Progenitor cell of endocrine pancreas (in vitro differentiated cells): ENCODE results near the gene ALDH2. TPM values are rescaled to one million over a fixed set of nuclear protein-coding genes. Genes with fewer than 3 reads are reported as not detected.

Experiments used
- DNase-seq: peaks from one replicate; pipeline ENCODE4 v3.0.0; 2021; ENCODE audit warnings: low spot score; ENCODE audit not compliant: unreplicated experiment
- H3K27ac Mint-ChIP-seq: 2 replicates; pipeline ENCODE4 v1.8.0; 2021; ENCODE audit warnings: mild to moderate bottlenecking, moderate library complexity, mixed read lengths
- H3K27me3 Mint-ChIP-seq: 2 replicates; pipeline ENCODE4 v1.8.0; 2021; ENCODE audit warnings: mixed read lengths
- H3K36me3 Mint-ChIP-seq: 2 replicates; pipeline ENCODE4 v1.8.0; 2022; ENCODE audit warnings: mixed read lengths; ENCODE audit not compliant: insufficient read depth
- H3K4me1 Mint-ChIP-seq: 2 replicates; pipeline ENCODE4 v1.8.0; 2021; ENCODE audit warnings: low read depth, mixed read lengths
- H3K4me3 Mint-ChIP-seq: 2 replicates; pipeline ENCODE4 v1.8.0; 2021; ENCODE audit warnings: low read depth, mild to moderate bottlenecking, moderate library complexity, mixed read lengths
- H3K9me3 Mint-ChIP-seq: 2 replicates; pipeline ENCODE4 v1.8.0; 2021; ENCODE audit warnings: low read depth, mixed read lengths
- total RNA-seq: library from RNA; stranded (reverse); gene quantifications from 2 replicates; pipeline ENCODE4 v1.2.1, GENCODE V29; 2021
- TF ChIP-seq, protein P1 (sequence below): fragments of 200-600 bp; sonication (generic); IDR thresholded peaks from one replicate; pipeline ENCODE4 v1.5.0; 2021; ENCODE audit warnings: antibody characterized with exemption, mild to moderate bottlenecking; ENCODE audit not compliant: unreplicated experiment

Gene ALDH2
- total RNA-seq, 1 donor from 2014 or later: 47.3 TPM

DNA sequence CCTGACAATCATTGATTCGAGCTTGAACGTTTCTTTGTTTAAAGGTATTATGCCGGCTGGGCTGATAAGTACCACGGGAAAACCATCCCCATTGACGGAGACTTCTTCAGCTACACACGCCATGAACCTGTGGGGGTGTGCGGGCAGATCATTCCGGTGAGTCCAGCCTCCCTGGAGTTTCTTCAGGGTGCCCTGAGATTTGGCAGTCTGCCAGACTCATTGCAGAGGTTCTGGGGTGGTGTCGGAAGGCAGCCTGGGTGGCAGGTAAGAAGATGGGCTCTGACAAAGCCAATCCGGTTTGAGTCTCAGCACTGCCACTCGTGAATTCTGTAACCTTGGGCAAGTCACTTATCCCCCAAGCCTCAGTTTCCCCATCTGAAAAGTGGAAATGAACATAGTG is 23.0 kb downstream of the ALDH2 start:
- DNase-seq: no peak
- Mint-ChIP-seq H3K4me1 (no peaks in the 10 kb centered on the region), H3K9me3 (no peaks in the 10 kb centered on the region), H3K27ac (no peak overlapping the region), H3K27me3 (no peaks in the 10 kb centered on the region), H3K36me3 (peaks cover 16% of the 10 kb centered on the region), H3K4me3 (no peak overlapping the region)
- TF ChIP-seq, protein P1, sequence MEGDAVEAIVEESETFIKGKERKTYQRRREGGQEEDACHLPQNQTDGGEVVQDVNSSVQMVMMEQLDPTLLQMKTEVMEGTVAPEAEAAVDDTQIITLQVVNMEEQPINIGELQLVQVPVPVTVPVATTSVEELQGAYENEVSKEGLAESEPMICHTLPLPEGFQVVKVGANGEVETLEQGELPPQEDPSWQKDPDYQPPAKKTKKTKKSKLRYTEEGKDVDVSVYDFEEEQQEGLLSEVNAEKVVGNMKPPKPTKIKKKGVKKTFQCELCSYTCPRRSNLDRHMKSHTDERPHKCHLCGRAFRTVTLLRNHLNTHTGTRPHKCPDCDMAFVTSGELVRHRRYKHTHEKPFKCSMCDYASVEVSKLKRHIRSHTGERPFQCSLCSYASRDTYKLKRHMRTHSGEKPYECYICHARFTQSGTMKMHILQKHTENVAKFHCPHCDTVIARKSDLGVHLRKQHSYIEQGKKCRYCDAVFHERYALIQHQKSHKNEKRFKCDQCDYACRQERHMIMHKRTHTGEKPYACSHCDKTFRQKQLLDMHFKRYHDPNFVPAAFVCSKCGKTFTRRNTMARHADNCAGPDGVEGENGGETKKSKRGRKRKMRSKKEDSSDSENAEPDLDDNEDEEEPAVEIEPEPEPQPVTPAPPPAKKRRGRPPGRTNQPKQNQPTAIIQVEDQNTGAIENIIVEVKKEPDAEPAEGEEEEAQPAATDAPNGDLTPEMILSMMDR: no peak

GRCh38 chr12:111791507-111791906 is 24.8 kb downstream of the ALDH2 start:
- no peak overlapping the region for H3K27ac Mint-ChIP-seq
- DNase-seq: no peak
- no peaks in the 10 kb centered on the region for H3K27me3 Mint-ChIP-seq
- H3K4me1 Mint-ChIP-seq: no peaks in the 10 kb centered on the region
- H3K36me3 Mint-ChIP-seq: peaks cover 15% of the 10 kb centered on the region
- H3K4me3 Mint-ChIP-seq: no peak overlapping the region
- TF ChIP-seq, protein P1: no peak
- no peaks in the 10 kb centered on the region for H3K9me3 Mint-ChIP-seq

- Mint-ChIP-seq H3K36me3 (peaks cover 13% of the 10 kb centered on the region), H3K27ac (peak overlapping the region; percentile 69), H3K27me3 (no peaks in the 10 kb centered on the region), H3K4me3 (no peak overlapping the region), H3K4me1 (no peaks in the 10 kb centered on the region), H3K9me3 (no peaks in the 10 kb centered on the region)
- no peak for DNase-seq
- TF ChIP-seq, protein P1: no peak
Observed at GRCh38 chr12:111792155-111792855, 25.6 kb downstream of the ALDH2 start.

DNA sequence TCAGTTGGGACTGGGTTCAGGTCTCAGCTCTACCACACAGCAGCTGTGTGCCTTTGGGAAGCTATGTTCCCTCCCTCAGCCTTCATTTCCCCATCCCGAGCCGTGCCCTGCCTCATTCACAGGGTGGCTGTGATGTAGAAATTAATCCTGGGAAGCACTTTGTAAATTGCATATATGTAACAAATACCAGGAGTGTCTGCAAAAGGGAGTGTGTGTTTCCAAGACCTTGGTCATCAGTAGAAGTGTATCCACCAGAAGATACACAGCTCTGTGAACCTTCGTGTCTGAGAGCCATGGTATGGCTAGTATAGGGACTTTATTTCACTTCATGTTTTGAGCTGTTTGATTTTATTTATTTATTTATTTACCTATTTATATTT is 26.1 kb downstream of the ALDH2 start:
- DNase-seq: no peak
- H3K9me3 Mint-ChIP-seq: no peaks in the 10 kb centered on the region
- no peaks in the 10 kb centered on the region for H3K4me1 Mint-ChIP-seq
- H3K27ac Mint-ChIP-seq: no peak overlapping the region
- H3K27me3 Mint-ChIP-seq: no peaks in the 10 kb centered on the region
- peaks cover 14% of the 10 kb centered on the region for H3K36me3 Mint-ChIP-seq
- no peak overlapping the region for H3K4me3 Mint-ChIP-seq
- TF ChIP-seq, protein P1: no peak

DNA sequence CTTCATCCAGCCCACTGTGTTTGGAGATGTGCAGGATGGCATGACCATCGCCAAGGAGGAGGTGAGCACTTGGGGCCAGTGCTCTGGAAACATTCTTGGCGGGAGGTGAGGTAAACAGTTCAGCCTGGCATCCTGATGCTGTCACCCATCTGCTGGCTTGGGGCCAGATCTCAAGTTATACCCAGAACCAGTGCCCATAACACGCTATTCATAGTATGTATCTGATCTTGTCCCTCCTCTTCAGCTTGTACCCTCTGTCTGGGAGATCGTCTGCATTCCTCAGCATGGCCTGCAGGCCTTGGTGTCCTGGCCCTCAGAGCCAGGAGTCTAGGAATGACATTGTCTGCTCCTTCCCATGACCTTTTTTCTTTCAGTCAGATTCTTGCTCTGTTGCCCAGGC is 31.4 kb downstream of the ALDH2 start:
- H3K27ac Mint-ChIP-seq: no peak overlapping the region
- no peak for DNase-seq
- no peaks in the 10 kb centered on the region for H3K4me1 Mint-ChIP-seq
- no peaks in the 10 kb centered on the region for H3K27me3 Mint-ChIP-seq
- TF ChIP-seq, protein P1: no peak
- H3K36me3 Mint-ChIP-seq: peaks cover 25% of the 10 kb centered on the region
- H3K9me3 Mint-ChIP-seq: no peaks in the 10 kb centered on the region
- no peak overlapping the region for H3K4me3 Mint-ChIP-seq
